ENCODE data around the gene RXRG. TPM values are rescaled to one million over a fixed set of nuclear protein-coding genes. Genes with fewer than 3 reads are reported as not detected.

The RXRG gene
- total RNA-seq, 1 experiment from 2014 or later: not detected

GRCh38 chr1:165418195-165418594 is 26.7 kb downstream of the RXRG start:
- Histone ChIP-seq H3K4me3 (ENCODE audit: low read length) (no peak overlapping the region), H3K4me2 (ENCODE audit: low read depth, low read length, poor library complexity, severe bottlenecking) (no peak overlapping the region), H3K79me2 (ENCODE audit: low read length) (no peaks in the 10 kb centered on the region), H3K4me1 (ENCODE audit: low read length) (no peaks in the 10 kb centered on the region), H3K27ac (ENCODE audit: low read length) (no peak overlapping the region), H3K36me3 (ENCODE audit: insufficient read depth, low read length) (no peaks in the 10 kb centered on the region), H4K20me1 (ENCODE audit: insufficient read depth, low read depth, low read length) (no peaks in the 10 kb centered on the region), H3K9ac (ENCODE audit: low read length) (no peak overlapping the region), H3K27me3 (ENCODE audit: low read length) (no peaks in the 10 kb centered on the region), H2AFZ (ENCODE audit: low read length) (no peak overlapping the region), H3K9me3 (ENCODE audit: low read length) (no peaks in the 10 kb centered on the region), H3K9me2 (replicated peaks; ENCODE audit: insufficient read depth, low read length) (no peaks in the 10 kb centered on the region)
- DNase-seq: no peak

DNA sequence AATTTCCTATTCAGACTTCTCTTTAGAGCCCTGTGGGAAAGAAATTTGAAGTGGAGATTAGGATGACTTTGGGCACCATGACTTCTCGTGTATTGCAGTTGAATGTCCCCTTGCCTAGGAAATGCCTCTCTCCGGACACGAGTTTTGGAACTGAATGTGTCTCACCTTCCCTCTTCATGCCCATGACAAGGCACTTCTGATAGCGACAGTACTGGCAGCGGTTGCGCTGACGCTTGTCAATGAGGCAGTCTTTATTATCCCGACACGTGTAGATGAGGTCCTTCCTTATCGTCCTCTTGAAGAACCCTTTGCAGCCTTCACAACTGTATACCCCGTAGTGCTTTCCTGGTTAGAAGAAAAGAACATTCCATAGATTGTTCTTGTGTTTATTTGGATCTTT is 28.1 kb downstream of the RXRG start:
- no peak for DNase-seq

DNA sequence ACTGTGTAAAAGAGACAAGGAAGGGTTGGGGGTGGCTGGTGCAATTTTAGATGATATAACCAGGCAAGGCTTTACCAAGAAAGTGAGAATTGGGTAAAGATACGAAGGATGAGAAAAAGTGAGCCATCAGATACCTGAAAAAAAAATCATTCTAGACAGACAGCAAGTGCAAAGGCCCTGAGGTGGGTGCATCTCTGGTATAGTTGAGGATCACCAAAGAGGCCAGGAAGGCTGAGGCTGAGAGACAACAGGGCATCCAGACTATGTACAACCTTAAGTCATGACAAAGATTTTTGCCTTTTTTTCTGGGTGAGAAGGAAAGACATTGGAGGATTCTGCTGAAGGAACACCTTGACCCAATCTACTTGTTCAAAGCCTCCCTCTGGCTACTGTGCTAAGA is 29.9 kb downstream of the RXRG start:
- Histone ChIP-seq H3K9me3 (ENCODE audit: low read length) (no peaks in the 10 kb centered on the region), H3K9ac (ENCODE audit: low read length) (no peak overlapping the region), H3K36me3 (ENCODE audit: insufficient read depth, low read length) (no peaks in the 10 kb centered on the region), H4K20me1 (ENCODE audit: insufficient read depth, low read depth, low read length) (no peaks in the 10 kb centered on the region), H3K4me2 (ENCODE audit: low read depth, low read length, poor library complexity, severe bottlenecking) (no peak overlapping the region), H3K4me3 (ENCODE audit: low read length) (no peak overlapping the region), H3K4me1 (ENCODE audit: low read length) (no peaks in the 10 kb centered on the region), H3K79me2 (ENCODE audit: low read length) (no peaks in the 10 kb centered on the region), H3K27ac (ENCODE audit: low read length) (no peak overlapping the region), H3K27me3 (ENCODE audit: low read length) (no peaks in the 10 kb centered on the region), H3K9me2 (replicated peaks; ENCODE audit: insufficient read depth, low read length) (no peaks in the 10 kb centered on the region), H2AFZ (ENCODE audit: low read length) (no peak overlapping the region)
- no peak for DNase-seq

More for the DNA sequence above, 28.1 kb downstream of the RXRG start:
- no peaks in the 10 kb centered on the region for H3K79me2 ChIP-seq (ENCODE audit: low read length)
- no peaks in the 10 kb centered on the region for H3K4me1 ChIP-seq (ENCODE audit: low read length)
- H3K4me3 ChIP-seq (ENCODE audit: low read length): no peak overlapping the region
- H3K4me2 ChIP-seq (ENCODE audit: low read depth, low read length, poor library complexity, severe bottlenecking): no peak overlapping the region
- H3K27me3 ChIP-seq (ENCODE audit: low read length): no peaks in the 10 kb centered on the region
- no peaks in the 10 kb centered on the region for H3K36me3 ChIP-seq (ENCODE audit: insufficient read depth, low read length)
- no peaks in the 10 kb centered on the region for H3K9me2 ChIP-seq (replicated peaks; ENCODE audit: insufficient read depth, low read length)
- H3K27ac ChIP-seq (ENCODE audit: low read length): no peak overlapping the region
- no peak overlapping the region for H3K9ac ChIP-seq (ENCODE audit: low read length)
- H2AFZ ChIP-seq (ENCODE audit: low read length): no peak overlapping the region
- H4K20me1 ChIP-seq (ENCODE audit: insufficient read depth, low read depth, low read length): no peaks in the 10 kb centered on the region
- no peaks in the 10 kb centered on the region for H3K9me3 ChIP-seq (ENCODE audit: low read length)

GRCh38 chr1:165414620-165415019 is 30.3 kb downstream of the RXRG start:
- no peaks in the 10 kb centered on the region for H3K27me3 ChIP-seq (ENCODE audit: low read length)

DNA sequence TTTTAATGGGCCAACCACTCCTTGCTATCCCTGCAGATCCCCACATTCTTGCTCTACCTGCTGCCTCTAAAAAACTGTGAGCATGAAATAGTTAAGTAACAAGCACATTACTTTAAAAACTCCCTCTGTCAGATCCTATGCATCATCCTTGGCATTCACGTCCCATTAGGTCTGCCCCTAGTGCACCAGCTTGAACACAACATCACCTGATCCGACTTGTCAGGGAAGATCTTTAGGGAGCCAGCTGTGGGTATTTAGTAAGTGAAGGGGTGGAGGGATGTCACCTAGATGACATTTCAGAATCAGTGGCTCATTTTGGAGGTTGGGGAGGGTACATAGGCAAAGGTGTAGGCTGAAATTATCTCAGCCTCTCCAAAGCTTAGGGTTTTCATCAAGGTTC is 33.5 kb downstream of the RXRG start:
- H3K9ac ChIP-seq (ENCODE audit: low read length): no peak overlapping the region
- H2AFZ ChIP-seq (ENCODE audit: low read length): no peak overlapping the region
- DNase-seq: no peak
- no peaks in the 10 kb centered on the region for H3K9me2 ChIP-seq (replicated peaks; ENCODE audit: insufficient read depth, low read length)
- H3K9me3 ChIP-seq (ENCODE audit: low read length): no peaks in the 10 kb centered on the region
- no peak overlapping the region for H3K27ac ChIP-seq (ENCODE audit: low read length)
- no peaks in the 10 kb centered on the region for H3K79me2 ChIP-seq (ENCODE audit: low read length)
- no peaks in the 10 kb centered on the region for H3K36me3 ChIP-seq (ENCODE audit: insufficient read depth, low read length)
- H3K4me1 ChIP-seq (ENCODE audit: low read length): no peaks in the 10 kb centered on the region
- no peak overlapping the region for H3K4me2 ChIP-seq (ENCODE audit: low read depth, low read length, poor library complexity, severe bottlenecking)
- no peak overlapping the region for H3K4me3 ChIP-seq (ENCODE audit: low read length)
- no peaks in the 10 kb centered on the region for H4K20me1 ChIP-seq (ENCODE audit: insufficient read depth, low read depth, low read length)
- H3K27me3 ChIP-seq (ENCODE audit: low read length): no peaks in the 10 kb centered on the region

More at GRCh38 chr1:165414620-165415019, 30.3 kb downstream of the RXRG start:
- no peak overlapping the region for H3K4me3 ChIP-seq (ENCODE audit: low read length)
- H3K9ac ChIP-seq (ENCODE audit: low read length): no peak overlapping the region
- no peaks in the 10 kb centered on the region for H3K79me2 ChIP-seq (ENCODE audit: low read length)
- no peak overlapping the region for H3K27ac ChIP-seq (ENCODE audit: low read length)
- no peak overlapping the region for H3K4me2 ChIP-seq (ENCODE audit: low read depth, low read length, poor library complexity, severe bottlenecking)
- H3K9me3 ChIP-seq (ENCODE audit: low read length): no peaks in the 10 kb centered on the region
- H3K9me2 ChIP-seq (replicated peaks; ENCODE audit: insufficient read depth, low read length): no peaks in the 10 kb centered on the region
- H2AFZ ChIP-seq (ENCODE audit: low read length): no peak overlapping the region
- no peak for DNase-seq
- no peaks in the 10 kb centered on the region for H4K20me1 ChIP-seq (ENCODE audit: insufficient read depth, low read depth, low read length)
- H3K36me3 ChIP-seq (ENCODE audit: insufficient read depth, low read length): no peaks in the 10 kb centered on the region
- no peaks in the 10 kb centered on the region for H3K4me1 ChIP-seq (ENCODE audit: low read length)

GRCh38 chr1:165409657-165410358 is 35.1 kb downstream of the RXRG start:
- Histone ChIP-seq H3K27ac (ENCODE audit: low read length) (no peak overlapping the region), H3K9me2 (replicated peaks; ENCODE audit: insufficient read depth, low read length) (no peaks in the 10 kb centered on the region), H4K20me1 (ENCODE audit: insufficient read depth, low read depth, low read length) (no peaks in the 10 kb centered on the region), H3K27me3 (ENCODE audit: low read length) (no peaks in the 10 kb centered on the region), H2AFZ (ENCODE audit: low read length) (no peak overlapping the region), H3K4me1 (ENCODE audit: low read length) (no peaks in the 10 kb centered on the region), H3K4me3 (ENCODE audit: low read length) (no peak overlapping the region), H3K79me2 (ENCODE audit: low read length) (no peaks in the 10 kb centered on the region), H3K4me2 (ENCODE audit: low read depth, low read length, poor library complexity, severe bottlenecking) (no peak overlapping the region), H3K9me3 (ENCODE audit: low read length) (no peaks in the 10 kb centered on the region), H3K9ac (ENCODE audit: low read length) (no peak overlapping the region), H3K36me3 (ENCODE audit: insufficient read depth, low read length) (no peaks in the 10 kb centered on the region)
- no peak for DNase-seq

DNA sequence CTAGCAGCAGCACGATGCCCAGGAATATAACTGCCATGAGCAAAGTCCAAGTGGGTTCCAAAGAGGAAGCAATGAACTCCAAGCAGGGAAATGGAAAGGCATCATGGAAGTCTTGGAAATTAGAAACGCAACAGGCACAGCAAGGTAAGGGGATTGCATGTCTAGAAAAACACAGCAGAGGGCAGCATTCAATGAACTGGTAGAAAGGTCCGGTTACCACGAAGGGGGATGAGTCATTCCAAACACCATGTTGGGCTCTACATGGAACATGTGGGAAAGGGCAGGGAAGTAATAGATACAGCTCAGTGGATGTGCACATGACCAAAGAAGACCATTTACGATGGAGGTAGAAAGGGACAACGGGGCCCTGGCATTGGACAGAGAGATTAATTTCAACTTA is 36.4 kb downstream of the RXRG start:
- DNase-seq: peak; percentile 59
- Histone ChIP-seq H2AFZ (ENCODE audit: low read length) (no peak overlapping the region), H3K4me2 (ENCODE audit: low read depth, low read length, poor library complexity, severe bottlenecking) (no peak overlapping the region), H3K27me3 (ENCODE audit: low read length) (no peaks in the 10 kb centered on the region), H3K9me3 (ENCODE audit: low read length) (no peaks in the 10 kb centered on the region), H3K36me3 (ENCODE audit: insufficient read depth, low read length) (no peaks in the 10 kb centered on the region), H3K79me2 (ENCODE audit: low read length) (no peaks in the 10 kb centered on the region), H3K27ac (ENCODE audit: low read length) (no peak overlapping the region), H4K20me1 (ENCODE audit: insufficient read depth, low read depth, low read length) (no peaks in the 10 kb centered on the region), H3K4me1 (ENCODE audit: low read length) (no peaks in the 10 kb centered on the region), H3K4me3 (ENCODE audit: low read length) (no peak overlapping the region), H3K9ac (ENCODE audit: low read length) (no peak overlapping the region), H3K9me2 (replicated peaks; ENCODE audit: insufficient read depth, low read length) (no peaks in the 10 kb centered on the region)

GRCh38 chr1:165407398-165407797 is 37.5 kb downstream of the RXRG start:
- no peak overlapping the region for H3K9ac ChIP-seq (ENCODE audit: low read length)

More at GRCh38 chr1:165407398-165407797, 37.5 kb downstream of the RXRG start:
- Histone ChIP-seq H3K27ac (ENCODE audit: low read length) (no peak overlapping the region), H3K79me2 (ENCODE audit: low read length) (no peaks in the 10 kb centered on the region), H4K20me1 (ENCODE audit: insufficient read depth, low read depth, low read length) (no peaks in the 10 kb centered on the region), H3K27me3 (ENCODE audit: low read length) (no peaks in the 10 kb centered on the region), H3K4me2 (ENCODE audit: low read depth, low read length, poor library complexity, severe bottlenecking) (no peak overlapping the region), H3K9me2 (replicated peaks; ENCODE audit: insufficient read depth, low read length) (no peaks in the 10 kb centered on the region), H3K4me3 (ENCODE audit: low read length) (no peak overlapping the region), H3K36me3 (ENCODE audit: insufficient read depth, low read length) (no peaks in the 10 kb centered on the region), H2AFZ (ENCODE audit: low read length) (no peak overlapping the region), H3K4me1 (ENCODE audit: low read length) (no peaks in the 10 kb centered on the region), H3K9me3 (ENCODE audit: low read length) (no peaks in the 10 kb centered on the region)
- no peak for DNase-seq
